GM21737 (cell line): ENCODE data around the gene CACNA1C.

Source experiments
- ATAC-seq: cut with Tn5 transposase; IDR thresholded peaks from one replicate; pipeline ENCODE4 v1.9.1; 2021; ENCODE audit warnings: mild to moderate bottlenecking, moderate library complexity; ENCODE audit not compliant: unreplicated experiment

Gene CACNA1C

DNA sequence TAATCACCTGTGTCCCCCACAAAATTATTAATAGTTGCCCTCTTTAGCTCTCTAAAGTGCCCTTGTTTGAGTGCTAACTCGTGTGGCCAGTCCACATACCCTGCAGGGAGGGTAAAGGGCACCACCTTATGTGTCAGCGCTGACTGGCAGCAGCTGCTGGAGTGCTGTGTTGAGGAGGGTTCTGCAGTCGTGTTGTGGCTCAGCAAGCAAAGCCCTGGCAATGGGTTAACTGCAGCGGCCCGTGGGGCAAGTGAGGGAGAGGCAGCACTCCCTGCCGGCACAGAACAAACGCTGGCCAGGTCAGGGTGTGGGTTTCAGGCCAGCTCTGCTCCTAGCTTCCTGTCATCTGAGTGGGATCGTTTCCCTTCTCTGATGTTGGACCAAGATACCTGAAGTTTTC, 369.8 kb downstream of the CACNA1C start:
- ATAC-seq, result no peak

DNA sequence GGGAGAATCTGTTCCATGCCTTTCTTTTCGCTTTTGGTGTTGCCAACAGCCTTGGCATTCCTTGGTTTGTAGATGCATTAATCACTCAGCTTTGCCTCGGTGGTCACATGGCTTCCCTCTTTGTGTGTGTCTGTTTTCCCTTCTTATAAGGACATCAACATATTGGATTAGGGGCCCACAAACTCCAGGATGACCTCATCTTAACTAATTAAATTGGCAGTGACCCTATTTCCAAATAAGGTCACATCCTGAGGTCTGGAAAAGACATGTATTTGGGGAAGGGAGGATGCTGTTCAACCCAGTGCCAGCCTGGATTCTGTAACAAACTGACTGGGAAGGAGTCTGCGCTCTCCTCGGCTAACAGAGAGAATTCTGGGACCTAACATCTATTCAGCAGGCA, 376.2 kb downstream of the CACNA1C start:
- ATAC-seq, result no peak

DNA sequence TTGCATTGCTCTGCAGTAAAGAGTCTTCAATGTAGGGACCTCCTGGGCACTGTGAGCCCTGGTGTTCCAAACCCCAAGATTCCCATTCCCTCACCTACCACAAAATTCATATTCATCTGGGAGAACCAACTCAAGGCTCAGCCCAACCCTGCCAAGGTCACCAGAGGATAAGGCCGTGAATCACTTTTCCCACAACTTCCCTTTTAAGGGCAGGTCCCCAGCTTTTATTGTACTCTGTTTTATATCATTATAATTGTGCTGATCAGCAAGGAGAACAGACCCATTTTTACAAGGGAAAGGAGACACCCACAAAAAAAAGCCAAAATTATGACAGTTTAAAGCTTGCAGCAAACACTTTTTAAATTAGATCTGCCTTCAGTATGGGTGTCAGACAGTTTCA, 379.0 kb downstream of the CACNA1C start:
- ATAC-seq, result no peak

DNA sequence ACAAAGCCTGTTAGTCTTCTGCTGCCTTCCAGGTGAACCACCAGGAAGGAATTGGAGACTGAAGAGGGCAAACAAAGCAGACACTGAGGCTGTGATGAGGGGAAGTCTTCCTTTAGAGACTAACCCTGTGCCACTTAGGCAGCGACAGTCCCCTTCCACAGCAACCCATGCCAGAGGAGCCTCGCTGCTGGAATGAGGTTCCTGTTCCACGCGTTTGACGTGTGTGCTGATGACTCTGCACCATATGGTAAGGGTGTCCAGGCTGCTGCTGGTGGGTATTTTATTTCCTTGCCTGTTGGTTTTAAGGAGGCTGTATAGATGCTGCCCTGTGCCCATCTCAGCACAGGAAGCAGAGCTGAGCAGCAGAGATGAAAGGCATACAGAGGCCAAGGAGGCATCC, 380.1 kb downstream of the CACNA1C start:
- no peak for ATAC-seq

DNA sequence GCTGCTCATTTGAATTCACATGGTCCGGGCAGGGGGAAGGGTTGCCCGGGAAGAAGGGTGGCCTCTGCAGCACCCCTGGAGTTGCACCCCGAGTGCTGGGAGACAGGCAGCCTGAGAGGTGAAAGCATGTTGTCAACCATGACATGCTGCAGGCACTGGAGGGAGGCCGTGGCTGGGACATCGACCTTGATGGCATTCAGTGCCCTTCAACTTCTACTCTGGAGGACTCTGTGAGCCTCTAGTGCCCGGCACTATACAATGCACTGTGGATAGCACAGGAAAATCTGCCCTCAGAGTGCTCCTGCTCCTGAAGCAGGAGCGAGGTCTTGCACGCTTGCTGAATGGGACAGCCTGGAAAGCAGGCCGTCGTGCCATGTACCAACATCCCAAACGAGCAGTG, 382.7 kb downstream of the CACNA1C start:
- no peak for ATAC-seq

DNA sequence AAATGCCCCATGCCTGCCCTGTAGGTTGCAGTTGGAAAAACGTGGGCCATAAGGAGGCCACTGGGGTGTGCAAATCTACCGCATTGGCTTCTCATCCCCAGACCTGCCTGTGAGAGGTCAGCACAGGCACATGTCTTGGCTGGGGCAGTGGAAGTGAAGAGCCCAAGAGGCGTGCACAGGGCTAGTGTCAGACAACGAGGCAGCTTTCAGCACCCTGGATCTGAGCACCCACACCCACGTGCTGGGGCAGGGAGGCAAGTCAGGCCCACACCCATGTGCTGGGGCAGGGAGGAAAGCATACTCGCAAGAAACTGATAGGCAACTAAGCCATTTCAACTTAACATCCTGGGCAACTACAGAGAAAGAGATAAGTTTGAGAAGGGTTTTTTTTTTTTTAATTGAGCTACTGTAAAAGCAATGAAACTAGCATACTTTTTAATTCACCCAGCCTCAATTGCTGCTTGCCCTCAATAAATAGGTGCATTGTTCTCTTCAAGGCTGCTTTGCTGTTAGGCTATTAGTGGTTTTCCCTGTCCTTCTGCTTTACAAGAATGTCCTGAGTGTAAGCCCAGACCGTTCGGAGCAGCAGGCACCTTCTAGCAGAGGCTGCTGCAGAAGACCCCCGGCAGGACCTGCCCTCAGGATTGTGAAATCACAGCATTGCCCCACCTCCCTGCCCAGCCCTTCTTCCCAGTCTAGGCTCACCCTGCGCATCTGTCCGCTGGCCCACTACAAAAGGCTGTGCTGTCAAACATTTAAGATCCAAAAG, 386.7 kb downstream of the CACNA1C start:
- ATAC-seq, result no peak

DNA sequence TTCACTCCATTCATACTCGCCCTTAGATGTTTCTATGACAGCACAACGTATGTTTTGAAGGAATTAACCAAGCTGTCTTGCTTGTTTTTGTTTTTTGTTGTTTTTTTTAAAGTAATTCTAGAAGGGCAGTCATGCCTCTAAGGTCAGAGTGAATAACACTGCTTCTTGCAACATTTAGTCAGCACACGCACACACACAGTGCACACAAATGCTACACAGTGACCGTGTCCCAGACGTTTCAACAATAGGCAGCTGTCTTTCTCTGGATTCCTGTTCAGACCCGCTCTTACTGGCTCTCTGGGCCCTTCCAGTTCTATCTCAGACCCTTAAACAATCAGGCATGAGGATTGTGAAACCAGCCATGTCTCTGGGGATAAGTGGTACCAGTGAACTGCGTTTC, 391.0 kb downstream of the CACNA1C start:
- ATAC-seq, result no peak

DNA sequence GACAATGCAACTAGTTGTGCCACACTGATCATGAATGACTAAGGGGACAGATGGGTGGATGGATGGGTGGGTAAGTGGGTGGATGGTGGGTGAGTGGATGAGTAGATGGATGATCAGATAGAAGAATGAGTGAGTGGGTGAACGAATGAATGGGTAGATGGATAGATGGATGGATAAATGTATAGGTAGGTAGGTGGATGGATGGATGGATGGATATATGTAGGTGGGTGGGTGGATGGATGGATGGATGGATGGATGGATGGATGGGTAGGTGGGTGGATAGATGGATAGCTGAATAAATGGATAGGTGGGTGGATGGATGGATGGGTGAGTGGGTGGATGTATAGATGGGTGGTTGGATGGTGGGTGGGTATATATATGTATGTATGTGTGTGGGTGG, 393.2 kb downstream of the CACNA1C start:
- ATAC-seq, result no peak

DNA sequence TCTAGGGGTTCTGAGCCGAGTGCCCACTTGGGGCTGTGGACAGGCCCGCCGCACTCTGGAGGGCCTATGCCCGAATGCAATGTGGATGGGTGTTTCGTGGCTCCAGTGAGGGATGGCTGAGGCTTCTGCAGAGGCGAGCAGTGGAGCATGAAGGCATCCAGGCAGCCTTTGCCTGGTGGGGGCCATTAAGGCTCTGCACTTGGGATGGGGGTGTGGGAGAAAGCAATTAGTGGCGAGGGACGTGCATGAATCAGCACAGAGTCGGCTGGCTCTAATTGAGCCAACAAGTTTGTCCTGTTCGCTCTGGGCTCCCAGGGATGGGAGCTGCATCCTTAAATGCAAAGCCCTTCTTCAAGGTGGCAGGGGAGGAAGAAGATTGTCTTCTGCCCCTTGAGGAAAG, 395.1 kb downstream of the CACNA1C start:
- ATAC-seq, result no peak

DNA sequence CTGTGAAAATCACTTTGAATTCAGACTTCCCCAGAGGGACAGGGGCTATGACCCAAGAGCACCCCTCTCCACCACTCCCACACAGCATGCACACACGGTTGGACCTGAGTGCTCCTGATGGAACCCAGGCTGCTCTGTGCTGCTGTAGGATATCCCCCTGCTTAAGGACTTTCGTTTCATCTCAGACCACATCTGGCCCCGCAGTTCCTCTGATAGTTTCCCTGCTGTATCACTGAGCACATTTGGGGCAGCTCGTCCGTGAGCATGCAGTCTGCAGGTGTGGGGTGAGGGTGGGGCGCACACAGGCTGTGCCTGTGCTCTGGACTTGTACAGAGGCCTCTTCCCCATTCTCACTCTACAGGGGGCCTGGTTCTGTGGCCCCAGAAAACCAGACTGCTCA, 396.8 kb downstream of the CACNA1C start:
- ATAC-seq, result no peak

DNA sequence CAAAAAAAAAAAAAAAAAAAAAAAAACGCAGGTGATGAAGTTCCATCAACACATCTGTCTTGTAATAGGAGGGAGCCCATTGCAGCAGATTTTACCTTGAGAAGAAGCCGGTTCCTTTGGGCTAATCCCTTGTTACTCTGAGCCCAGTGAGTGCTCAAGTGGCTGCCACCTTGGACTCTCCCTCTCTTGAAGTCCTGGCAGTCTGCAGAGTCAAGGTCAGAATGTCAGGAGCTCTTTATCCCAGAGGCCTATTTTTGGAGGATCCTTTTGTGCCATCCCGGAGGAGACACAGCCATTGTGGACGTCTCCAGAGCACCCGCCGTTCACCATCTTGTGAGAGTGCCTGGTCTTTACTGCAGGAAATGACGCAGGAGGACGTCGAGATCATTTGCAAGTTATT, 397.8 kb downstream of the CACNA1C start:
- ATAC-seq, result no peak

DNA sequence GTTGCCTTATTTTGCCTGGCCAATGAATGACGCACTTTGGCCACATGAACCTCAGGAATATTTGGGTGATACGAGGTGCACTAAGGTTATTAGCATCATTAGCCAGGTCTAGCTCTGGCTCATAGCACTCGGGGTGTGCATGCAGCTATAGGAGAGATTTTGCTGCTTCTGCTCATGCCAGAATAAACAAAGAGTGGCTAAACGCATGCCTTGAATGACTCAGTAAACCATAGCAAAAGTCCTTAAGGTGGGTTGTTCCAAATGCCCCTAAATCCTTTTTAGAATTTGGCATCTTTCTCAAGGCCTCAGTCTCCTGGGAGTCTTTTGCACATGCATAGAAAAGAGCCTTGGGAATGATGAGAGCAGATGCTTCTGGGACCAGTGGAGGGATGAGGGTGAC, 398.2 kb downstream of the CACNA1C start:
- ATAC-seq, result no peak

DNA sequence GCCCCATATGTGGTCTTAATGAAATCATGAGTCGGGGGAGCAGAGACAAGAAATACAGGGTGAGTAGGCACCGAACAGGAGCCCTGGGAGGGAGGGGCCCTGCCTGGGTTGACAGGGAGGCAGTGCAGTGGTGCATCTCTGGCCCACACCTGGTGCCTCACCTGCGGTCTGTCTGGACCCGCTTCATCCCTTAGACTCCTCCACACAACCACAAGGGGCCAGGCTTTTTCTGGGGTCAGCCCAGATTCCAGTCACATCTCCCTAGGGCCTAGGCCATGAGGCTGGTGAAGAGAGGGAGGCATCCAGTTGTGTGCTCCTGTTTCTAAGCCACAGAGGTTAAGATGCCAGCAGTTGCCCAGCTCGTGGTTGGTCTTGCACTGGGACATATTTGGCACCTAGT, 398.7 kb downstream of the CACNA1C start:
- ATAC-seq, result no peak

DNA sequence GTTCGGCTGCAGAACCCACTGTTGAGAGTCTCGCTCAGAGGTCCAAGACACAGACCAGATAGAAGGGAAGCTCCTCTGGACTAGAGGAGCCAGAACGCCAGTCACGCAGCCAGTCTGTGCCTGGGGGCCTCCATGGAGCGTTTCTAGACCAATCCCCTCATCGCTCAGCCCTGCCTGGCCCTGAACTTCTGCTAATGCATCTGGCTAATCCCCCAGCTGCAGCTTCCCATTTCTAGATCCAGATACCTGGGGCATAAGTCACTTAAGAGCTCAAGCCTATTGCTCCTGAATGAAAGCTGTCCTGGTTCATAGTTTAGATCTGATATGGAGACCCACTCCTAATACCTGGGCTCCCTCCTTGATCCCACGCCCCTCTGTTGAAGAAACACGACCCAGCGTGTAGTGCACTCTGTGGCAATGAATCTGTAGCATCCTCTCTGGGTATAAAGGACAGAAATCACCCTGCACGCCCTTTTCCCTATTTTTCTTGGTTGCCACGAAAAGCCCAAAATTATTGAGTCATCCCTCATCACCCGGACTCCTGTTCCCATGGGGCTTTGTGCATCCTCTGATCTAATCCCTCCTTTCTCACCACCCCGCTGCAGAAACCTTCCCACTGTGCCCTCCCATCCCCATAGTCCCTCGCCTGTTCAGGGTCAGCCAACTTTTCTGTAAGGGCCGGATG, 400.4 kb downstream of the CACNA1C start:
- ATAC-seq, result no peak

DNA sequence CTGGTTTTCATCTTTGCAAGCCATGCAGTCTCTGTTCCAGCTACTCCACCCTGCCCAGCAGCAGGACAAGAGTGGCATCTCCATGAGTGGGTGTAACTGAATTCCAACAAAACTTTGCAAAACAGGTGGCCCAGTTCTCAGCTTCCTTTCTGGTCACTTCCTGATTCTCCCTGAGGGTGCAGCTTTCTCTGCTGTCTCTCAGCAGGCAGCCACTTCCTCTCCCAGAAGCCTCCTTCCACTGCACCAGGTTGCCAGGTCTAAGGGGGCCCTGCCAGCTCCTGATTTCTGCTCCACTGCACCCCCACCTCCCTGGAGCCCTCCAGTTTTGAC, 400.9 kb downstream of the CACNA1C start:
- no peak for ATAC-seq

DNA sequence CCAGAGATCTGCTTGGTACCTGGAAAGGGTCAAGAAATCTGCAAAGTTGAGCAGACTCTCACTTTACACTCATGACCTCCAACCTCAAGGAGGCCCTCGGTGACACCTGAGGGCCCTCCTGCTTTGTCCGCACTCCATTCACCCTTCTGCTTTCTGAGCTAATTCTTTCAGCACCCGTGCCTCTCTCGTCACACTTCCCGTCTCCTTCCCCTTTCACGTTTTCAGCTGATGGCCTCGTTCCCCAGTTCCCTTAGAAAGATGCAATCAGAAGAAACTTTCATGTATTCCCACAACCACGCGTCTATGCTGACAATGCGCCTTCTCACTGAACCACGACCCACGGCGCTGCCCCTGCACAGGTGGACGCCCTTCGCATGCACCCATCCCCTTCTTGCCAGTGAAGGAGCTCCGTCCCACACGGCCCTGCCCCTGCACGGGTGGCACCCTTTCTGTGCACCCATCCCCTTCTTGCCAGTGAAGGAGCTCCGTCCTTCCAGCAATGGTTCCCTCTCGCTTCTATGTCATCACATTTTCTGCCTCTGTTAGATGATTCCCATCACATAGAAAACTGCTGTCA, 401.9 kb downstream of the CACNA1C start:
- no peak for ATAC-seq

DNA sequence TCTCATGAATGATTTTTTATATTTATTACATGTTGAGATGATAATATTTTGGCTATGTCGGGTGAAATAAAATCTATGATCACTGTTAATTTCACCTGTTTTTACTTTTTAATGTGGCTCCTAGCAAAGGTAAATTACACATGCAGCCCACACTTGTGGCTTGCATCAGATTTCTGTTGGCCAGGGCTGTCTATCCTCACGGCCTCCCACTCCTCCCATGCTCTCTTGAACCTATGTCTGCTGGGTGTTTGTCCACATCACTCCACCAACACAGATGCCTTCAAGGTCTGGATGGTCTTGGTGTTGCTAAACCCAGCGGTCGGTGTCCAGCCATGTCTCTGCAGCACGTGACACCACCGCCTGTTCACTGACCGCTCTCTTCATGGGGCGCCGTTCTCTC, 402.6 kb downstream of the CACNA1C start:
- ATAC-seq, result no peak

DNA sequence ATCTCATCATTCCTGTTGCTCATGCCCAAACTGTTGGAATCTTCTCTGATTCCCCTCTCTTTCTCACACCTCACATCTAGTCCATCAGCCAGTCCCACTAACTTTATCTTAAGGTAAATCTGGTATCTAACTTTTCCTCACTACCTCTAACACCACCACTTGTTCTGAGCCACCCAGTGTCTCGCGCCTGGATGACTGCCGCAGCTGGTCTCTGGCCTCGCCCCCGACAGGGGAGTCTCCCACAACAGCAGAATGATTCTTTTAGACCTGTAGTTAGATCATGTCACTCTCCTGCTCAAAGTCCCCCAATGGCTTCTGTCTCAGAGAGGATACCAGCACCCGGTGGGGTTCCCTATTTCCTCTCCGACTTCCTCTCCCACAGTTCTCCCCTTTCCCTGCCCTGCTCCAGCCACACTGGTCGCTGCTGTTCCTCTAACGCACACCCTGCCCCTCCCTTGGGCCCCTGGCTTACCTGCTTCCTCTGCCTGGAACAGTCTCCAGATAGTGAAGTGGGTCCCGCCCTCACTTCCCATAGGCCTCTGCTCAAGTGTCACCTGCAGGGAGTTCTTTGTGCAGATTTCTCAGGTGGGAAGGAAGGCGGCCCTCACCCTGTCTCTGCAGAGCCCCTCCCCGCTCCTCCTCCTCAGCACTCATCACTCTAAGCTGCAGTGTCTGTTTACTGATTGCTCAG, 403.5 kb downstream of the CACNA1C start:
- ATAC-seq, result no peak

DNA sequence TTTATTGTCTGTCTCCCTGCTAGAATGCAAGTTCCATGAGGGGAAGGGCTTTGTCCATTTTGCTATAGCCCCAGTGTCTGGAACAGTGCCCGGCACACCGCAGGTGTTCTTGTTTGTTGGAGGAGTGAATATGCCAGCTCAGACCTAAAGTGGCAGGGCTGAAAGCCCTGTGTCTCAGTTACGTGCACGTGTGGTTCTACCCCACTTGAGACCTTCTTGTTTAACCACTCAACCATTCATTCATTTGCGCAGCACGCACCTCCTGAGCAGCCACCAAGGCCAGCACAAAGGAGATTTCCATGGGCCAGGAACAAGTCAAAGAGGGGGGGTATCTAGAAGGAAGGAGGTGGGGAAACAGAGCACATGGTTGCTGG, 404.0 kb downstream of the CACNA1C start:
- ATAC-seq, result no peak

DNA sequence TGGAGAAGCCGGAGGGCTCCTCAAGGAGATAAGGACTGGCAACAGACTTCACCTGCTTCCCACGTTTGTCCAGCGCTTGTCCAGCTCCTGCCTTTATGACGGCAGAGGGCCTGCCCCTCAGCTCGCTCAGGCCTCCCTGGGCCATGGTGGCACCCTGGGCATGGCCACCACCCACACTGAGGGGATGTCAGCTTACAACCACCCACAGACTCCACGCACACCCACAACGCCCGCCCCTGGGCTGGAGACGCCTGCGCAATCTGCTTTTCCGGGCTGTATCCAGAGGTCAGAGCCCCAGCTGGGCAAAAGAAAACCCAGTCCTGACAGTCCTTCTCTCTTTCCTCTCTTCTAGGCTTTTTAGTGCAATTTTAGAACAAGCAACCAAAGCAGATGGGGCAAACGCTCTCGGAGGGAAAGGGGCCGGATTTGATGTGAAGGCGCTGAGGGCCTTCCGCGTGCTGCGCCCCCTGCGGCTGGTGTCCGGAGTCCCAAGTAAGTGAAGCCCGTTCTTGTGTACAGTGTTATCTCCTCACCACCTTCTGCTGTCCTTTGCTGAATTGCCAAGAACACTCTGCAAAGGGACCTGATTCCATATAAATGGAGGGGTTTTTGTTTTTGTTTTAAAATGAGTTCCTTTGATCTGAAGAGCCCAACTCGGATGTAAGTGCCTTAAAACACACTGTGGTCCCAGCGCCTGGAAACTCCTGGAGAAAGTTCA, 404.6 kb downstream of the CACNA1C start:
- ATAC-seq, result no peak

DNA sequence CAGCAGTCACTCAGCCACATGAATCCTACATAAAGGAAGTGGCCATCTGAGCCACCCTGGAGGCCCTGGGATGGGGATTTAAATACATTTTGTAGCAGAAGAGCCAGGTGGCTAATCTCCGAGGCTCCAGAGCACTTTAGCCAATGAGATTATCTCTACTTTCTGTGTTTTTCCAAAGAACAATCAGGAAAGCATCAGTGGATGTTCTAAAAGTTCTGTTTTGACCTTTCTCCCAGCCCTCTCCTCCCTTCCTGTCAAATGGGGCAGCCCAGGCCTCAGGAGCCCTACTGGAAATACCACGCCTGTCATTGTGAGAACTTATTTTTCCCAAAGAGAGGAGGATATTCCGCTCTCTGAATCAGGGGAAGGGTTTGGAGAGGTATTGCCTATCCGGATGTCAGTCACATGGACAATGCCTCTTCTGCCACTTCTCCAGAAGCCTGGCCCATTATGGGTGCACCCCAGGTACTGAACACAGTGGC, 405.2 kb downstream of the CACNA1C start:
- ATAC-seq, result no peak
